Measurements from ENCODE around the gene JADE1. TPM values are rescaled to one million over a fixed set of nuclear protein-coding genes. Genes with fewer than 3 reads are reported as not detected.

Gene JADE1
- total RNA-seq, 1 donor, result 26.4 TPM

DNA sequence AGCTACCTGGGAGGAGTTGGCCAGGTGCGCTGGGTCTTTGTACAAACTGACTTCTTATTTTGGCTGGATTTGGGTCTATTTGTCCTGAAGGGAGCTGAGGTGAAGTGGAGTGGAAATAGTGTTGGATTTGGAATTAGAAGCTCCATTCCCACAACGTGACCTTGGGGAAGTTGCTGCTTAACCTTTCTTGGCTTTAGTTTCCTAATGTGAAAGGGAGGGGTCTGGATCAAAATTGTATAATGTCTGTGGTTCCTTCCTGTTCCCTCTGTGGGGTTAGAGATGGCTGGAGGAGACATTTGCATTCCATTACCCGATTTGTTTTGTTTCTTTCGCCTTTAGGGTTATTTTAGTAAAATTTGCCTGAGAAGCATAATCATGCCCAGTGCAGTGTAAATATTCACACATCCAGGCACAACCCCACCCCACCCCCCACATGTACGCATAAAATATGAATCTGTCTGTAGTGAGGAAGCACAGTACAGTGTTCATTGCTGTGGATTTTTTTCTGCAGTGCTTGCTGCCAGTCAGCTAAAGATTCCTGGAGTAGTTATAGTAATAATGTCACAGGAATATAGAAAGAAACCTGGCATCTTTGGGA is 21.5 kb downstream of the JADE1 start:
- H3K9me3 ChIP-seq (ENCODE audit: low read depth, low read length), result no peaks in the 10 kb centered on the region
- peak overlapping the region; percentile 1 for H3K4me3 ChIP-seq (ENCODE audit: insufficient read depth, low read length)
- TF ChIP-seq, protein P1, sequence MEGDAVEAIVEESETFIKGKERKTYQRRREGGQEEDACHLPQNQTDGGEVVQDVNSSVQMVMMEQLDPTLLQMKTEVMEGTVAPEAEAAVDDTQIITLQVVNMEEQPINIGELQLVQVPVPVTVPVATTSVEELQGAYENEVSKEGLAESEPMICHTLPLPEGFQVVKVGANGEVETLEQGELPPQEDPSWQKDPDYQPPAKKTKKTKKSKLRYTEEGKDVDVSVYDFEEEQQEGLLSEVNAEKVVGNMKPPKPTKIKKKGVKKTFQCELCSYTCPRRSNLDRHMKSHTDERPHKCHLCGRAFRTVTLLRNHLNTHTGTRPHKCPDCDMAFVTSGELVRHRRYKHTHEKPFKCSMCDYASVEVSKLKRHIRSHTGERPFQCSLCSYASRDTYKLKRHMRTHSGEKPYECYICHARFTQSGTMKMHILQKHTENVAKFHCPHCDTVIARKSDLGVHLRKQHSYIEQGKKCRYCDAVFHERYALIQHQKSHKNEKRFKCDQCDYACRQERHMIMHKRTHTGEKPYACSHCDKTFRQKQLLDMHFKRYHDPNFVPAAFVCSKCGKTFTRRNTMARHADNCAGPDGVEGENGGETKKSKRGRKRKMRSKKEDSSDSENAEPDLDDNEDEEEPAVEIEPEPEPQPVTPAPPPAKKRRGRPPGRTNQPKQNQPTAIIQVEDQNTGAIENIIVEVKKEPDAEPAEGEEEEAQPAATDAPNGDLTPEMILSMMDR (IDR thresholded peaks at IDR 0.05; ENCODE audit: extremely low read depth, low read depth, low read length), result no peak
- peak overlapping the region; percentile 34 for H3K4me2 ChIP-seq (ENCODE audit: insufficient read depth, low read length)
- no peak overlapping the region for H2AFZ ChIP-seq (ENCODE audit: low read length)
- H4K20me1 ChIP-seq (ENCODE audit: insufficient read depth, low read length), result peaks cover 3% of the 10 kb centered on the region
- peaks cover 27% of the 10 kb centered on the region for H3K36me3 ChIP-seq (ENCODE audit: insufficient read depth, low read length)
- H3K4me1 ChIP-seq (ENCODE audit: insufficient read depth, low read length), result peaks cover 27% of the 10 kb centered on the region
- H3K27me3 ChIP-seq (ENCODE audit: insufficient read depth, low read length), result no peaks in the 10 kb centered on the region
- no peak for DNase-seq (ENCODE audit: insufficient read length, low spot score, missing footprints)
- peaks cover 98% of the 10 kb centered on the region for H3K79me2 ChIP-seq (ENCODE audit: insufficient read depth, low read length)
- peak overlapping the region; percentile 83 for H3K27ac ChIP-seq (ENCODE audit: low read depth, low read length)

GRCh38 chr4:128831531-128832242 is 22.2 kb downstream of the JADE1 start:
- Histone ChIP-seq H3K4me3 (ENCODE audit: insufficient read depth, low read length) (peak overlapping the region; percentile 1), H2AFZ (ENCODE audit: low read length) (peak overlapping the region; percentile 8), H3K79me2 (ENCODE audit: insufficient read depth, low read length) (peaks cover 96% of the 10 kb centered on the region), H3K4me1 (ENCODE audit: insufficient read depth, low read length) (peaks cover 23% of the 10 kb centered on the region), H3K27ac (ENCODE audit: low read depth, low read length) (peak overlapping the region; percentile 83), H4K20me1 (ENCODE audit: insufficient read depth, low read length) (peaks cover 3% of the 10 kb centered on the region), H3K36me3 (ENCODE audit: insufficient read depth, low read length) (peaks cover 27% of the 10 kb centered on the region), H3K4me2 (ENCODE audit: insufficient read depth, low read length) (peak overlapping the region; percentile 34), H3K9me3 (ENCODE audit: low read depth, low read length) (no peaks in the 10 kb centered on the region), H3K27me3 (ENCODE audit: insufficient read depth, low read length) (no peaks in the 10 kb centered on the region)
- TF ChIP-seq, protein P1 (IDR thresholded peaks at IDR 0.05; ENCODE audit: extremely low read depth, low read depth, low read length), result no peak
- peak; percentile 65 for DNase-seq (ENCODE audit: insufficient read length, low spot score, missing footprints)

- peaks cover 27% of the 10 kb centered on the region for H3K36me3 ChIP-seq (ENCODE audit: insufficient read depth, low read length)
- no peak for DNase-seq (ENCODE audit: insufficient read length, low spot score, missing footprints)
- no peak overlapping the region for H2AFZ ChIP-seq (ENCODE audit: low read length)
- H3K4me1 ChIP-seq (ENCODE audit: insufficient read depth, low read length), result peaks cover 21% of the 10 kb centered on the region
- no peaks in the 10 kb centered on the region for H3K27me3 ChIP-seq (ENCODE audit: insufficient read depth, low read length)
- H4K20me1 ChIP-seq (ENCODE audit: insufficient read depth, low read length), result peaks cover 3% of the 10 kb centered on the region
- no peak overlapping the region for H3K4me3 ChIP-seq (ENCODE audit: insufficient read depth, low read length)
- H3K4me2 ChIP-seq (ENCODE audit: insufficient read depth, low read length), result no peak overlapping the region
- H3K79me2 ChIP-seq (ENCODE audit: insufficient read depth, low read length), result peaks cover 96% of the 10 kb centered on the region
- TF ChIP-seq, protein P1 (IDR thresholded peaks at IDR 0.05; ENCODE audit: extremely low read depth, low read depth, low read length), result no peak
- no peaks in the 10 kb centered on the region for H3K9me3 ChIP-seq (ENCODE audit: low read depth, low read length)
- peak overlapping the region; percentile 83 for H3K27ac ChIP-seq (ENCODE audit: low read depth, low read length)
Observed at GRCh38 chr4:128832243-128832625, 22.7 kb downstream of the JADE1 start.

DNA sequence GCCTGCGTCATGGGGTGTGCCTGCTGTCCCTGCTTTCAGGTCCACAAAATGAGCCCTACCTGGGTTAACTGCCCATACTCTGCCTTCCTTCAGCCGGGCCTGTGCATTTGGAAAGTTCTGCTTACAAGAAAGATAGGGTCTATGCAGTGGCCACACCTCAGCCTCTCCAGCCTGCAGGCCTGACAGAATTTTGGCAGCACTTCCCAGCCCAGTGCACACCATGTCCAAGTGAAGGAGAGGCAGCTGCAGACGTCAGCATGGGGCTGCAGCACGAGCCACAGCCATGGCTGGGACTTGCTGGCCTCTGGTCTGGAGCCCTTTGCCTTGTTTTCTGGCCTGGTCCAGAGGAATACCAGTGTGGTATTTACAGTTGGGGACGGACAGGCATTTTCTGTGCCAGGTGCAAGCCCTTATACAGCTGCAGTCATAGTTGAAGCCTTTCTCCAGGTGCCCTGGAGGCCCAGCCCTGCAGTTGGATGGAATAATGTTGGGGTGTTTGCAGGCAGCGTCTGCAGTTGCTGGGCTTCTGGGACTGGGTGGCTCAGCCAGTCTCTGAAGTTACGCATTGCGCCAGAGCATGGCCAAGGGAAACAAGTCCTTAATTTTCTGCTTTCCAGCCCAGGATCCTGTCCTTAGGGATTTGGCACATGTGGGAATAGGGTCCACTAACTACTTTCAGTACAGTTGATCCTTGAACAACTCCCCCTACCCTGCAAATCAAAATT is 26.2 kb downstream of the JADE1 start:
- no peaks in the 10 kb centered on the region for H3K9me3 ChIP-seq (ENCODE audit: low read depth, low read length)
- no peak overlapping the region for H3K4me3 ChIP-seq (ENCODE audit: insufficient read depth, low read length)
- DNase-seq (ENCODE audit: insufficient read length, low spot score, missing footprints), result no peak
- no peak overlapping the region for H3K27ac ChIP-seq (ENCODE audit: low read depth, low read length)
- peaks cover 17% of the 10 kb centered on the region for H3K4me1 ChIP-seq (ENCODE audit: insufficient read depth, low read length)
- peaks cover 96% of the 10 kb centered on the region for H3K79me2 ChIP-seq (ENCODE audit: insufficient read depth, low read length)
- H3K4me2 ChIP-seq (ENCODE audit: insufficient read depth, low read length), result no peak overlapping the region
- peaks cover 23% of the 10 kb centered on the region for H3K36me3 ChIP-seq (ENCODE audit: insufficient read depth, low read length)
- TF ChIP-seq, protein P1 (IDR thresholded peaks at IDR 0.05; ENCODE audit: extremely low read depth, low read depth, low read length), result no peak
- H3K27me3 ChIP-seq (ENCODE audit: insufficient read depth, low read length), result no peaks in the 10 kb centered on the region
- no peak overlapping the region for H2AFZ ChIP-seq (ENCODE audit: low read length)
- peaks cover 3% of the 10 kb centered on the region for H4K20me1 ChIP-seq (ENCODE audit: insufficient read depth, low read length)

All from osteoblast (primary cell).